Measurements from ENCODE around the gene TMEM139.

TMEM139 gene

GRCh38 chr7:143284591-143285469, at the start of gene TMEM139:
TMEM139 (plus strand) TSS chr7:143284958; CDS start chr7:143285958, 1,000 bp downstream.
- no peak within 1 kb of the TSS for H3K4me3 Mint-ChIP-seq
- H3K27ac Mint-ChIP-seq, result peak within 1 kb of the TSS; percentile 6
- peaks cover 45% of the 10 kb centered on the region for H3K4me1 Mint-ChIP-seq
- H3K36me3 Mint-ChIP-seq, result peaks cover 24% of the 10 kb centered on the region
- no peak for ATAC-seq
- DNase-seq (ENCODE audit: low spot score in 2 of 2), result no peak
- no peaks in the 10 kb centered on the region for H3K9me3 Mint-ChIP-seq

GRCh38 chr7:143235561-143235960, 49.2 kb upstream of the TMEM139 start:
- no peaks in the 10 kb centered on the region for H3K4me1 Mint-ChIP-seq
- no peaks in the 10 kb centered on the region for H3K36me3 Mint-ChIP-seq
- no peak for ATAC-seq
- no peak overlapping the region for H3K4me3 Mint-ChIP-seq
- no peak overlapping the region for H3K27ac Mint-ChIP-seq
- no peak for DNase-seq (ENCODE audit: low spot score in 2 of 2)
- peaks cover 20% of the 10 kb centered on the region for H3K9me3 Mint-ChIP-seq

- no peak overlapping the region for H3K27ac Mint-ChIP-seq
- no peak for DNase-seq (ENCODE audit: low spot score in 2 of 2)
- H3K36me3 Mint-ChIP-seq, result no peaks in the 10 kb centered on the region
These were observed 48.3 kb upstream of the TMEM139 start for GRCh38 chr7:143236408-143236990.

GRCh38 chr7:143237366-143237765, 47.4 kb upstream of the TMEM139 start:
- Mint-ChIP-seq H3K36me3 (no peaks in the 10 kb centered on the region), H3K4me3 (no peak overlapping the region), H3K27ac (no peak overlapping the region), H3K4me1 (no peaks in the 10 kb centered on the region), H3K9me3 (peaks cover 20% of the 10 kb centered on the region)
- DNase-seq (ENCODE audit: low spot score in 2 of 2) (no peak), ATAC-seq (no peak)

More at GRCh38 chr7:143236408-143236990, 48.3 kb upstream of the TMEM139 start:
- no peak overlapping the region for H3K4me3 Mint-ChIP-seq
- ATAC-seq, result no peak
- no peaks in the 10 kb centered on the region for H3K4me1 Mint-ChIP-seq
- peaks cover 20% of the 10 kb centered on the region for H3K9me3 Mint-ChIP-seq

- no peaks in the 10 kb centered on the region for H3K36me3 Mint-ChIP-seq
- DNase-seq (ENCODE audit: low spot score in 2 of 2), result no peak
- peaks cover 1% of the 10 kb centered on the region for H3K4me1 Mint-ChIP-seq
- ATAC-seq, result no peak
- H3K27ac Mint-ChIP-seq, result no peak overlapping the region
- H3K4me3 Mint-ChIP-seq, result no peak overlapping the region
- peaks cover 20% of the 10 kb centered on the region for H3K9me3 Mint-ChIP-seq
These were observed 46.3 kb upstream of the TMEM139 start for GRCh38 chr7:143238289-143238980.

- Mint-ChIP-seq H3K9me3 (peaks cover 20% of the 10 kb centered on the region), H3K36me3 (no peaks in the 10 kb centered on the region), H3K27ac (peak overlapping the region; percentile 70), H3K4me3 (peak overlapping the region; percentile 25), H3K4me1 (peaks cover 15% of the 10 kb centered on the region)
- no peak for DNase-seq (ENCODE audit: low spot score in 2 of 2)
- ATAC-seq, result no peak
These were observed 44.9 kb upstream of the TMEM139 start for GRCh38 chr7:143239813-143240212.

- ATAC-seq (peak; percentile 89), DNase-seq (ENCODE audit: low spot score in 2 of 2) (peak; percentile 39 to 77)
- Mint-ChIP-seq H3K9me3 (peaks cover 16% of the 10 kb centered on the region), H3K4me1 (peaks cover 21% of the 10 kb centered on the region), H3K36me3 (no peaks in the 10 kb centered on the region), H3K4me3 (peak overlapping the region; percentile 25), H3K27ac (peak overlapping the region; percentile 70)
These were observed 44.2 kb upstream of the TMEM139 start for GRCh38 chr7:143240291-143241168.

GRCh38 chr7:143242306-143242705, 42.5 kb upstream of the TMEM139 start:
- no peak for ATAC-seq
- Mint-ChIP-seq H3K4me3 (no peak overlapping the region), H3K9me3 (peaks cover 5% of the 10 kb centered on the region), H3K4me1 (peaks cover 37% of the 10 kb centered on the region), H3K36me3 (no peaks in the 10 kb centered on the region), H3K27ac (peak overlapping the region; percentile 24)
- no peak for DNase-seq (ENCODE audit: low spot score in 2 of 2)

GRCh38 chr7:143243111-143243510, 41.6 kb upstream of the TMEM139 start:
- Mint-ChIP-seq H3K9me3 (peaks cover 5% of the 10 kb centered on the region), H3K36me3 (no peaks in the 10 kb centered on the region)
- no peak for DNase-seq (ENCODE audit: low spot score in 2 of 2)

GRCh38 chr7:143243614-143244013, 41.1 kb upstream of the TMEM139 start:
- Mint-ChIP-seq H3K36me3 (no peaks in the 10 kb centered on the region), H3K9me3 (peaks cover 5% of the 10 kb centered on the region), H3K4me3 (peak overlapping the region; percentile 60), H3K4me1 (peaks cover 45% of the 10 kb centered on the region), H3K27ac (peak overlapping the region; percentile 90)
- peak in 1 of 2 donors; percentile 41 for DNase-seq (ENCODE audit: low spot score in 2 of 2)
- no peak for ATAC-seq

More at GRCh38 chr7:143243111-143243510, 41.6 kb upstream of the TMEM139 start:
- no peak for ATAC-seq
- peaks cover 42% of the 10 kb centered on the region for H3K4me1 Mint-ChIP-seq
- no peak overlapping the region for H3K4me3 Mint-ChIP-seq
- no peak overlapping the region for H3K27ac Mint-ChIP-seq

GRCh38 chr7:143244321-143244720, 40.4 kb upstream of the TMEM139 start:
- ATAC-seq (no peak), DNase-seq (ENCODE audit: low spot score in 2 of 2) (no peak)
- Mint-ChIP-seq H3K9me3 (peaks cover 5% of the 10 kb centered on the region), H3K27ac (peak overlapping the region; percentile 93), H3K4me3 (peak overlapping the region; percentile 60), H3K36me3 (no peaks in the 10 kb centered on the region), H3K4me1 (peaks cover 51% of the 10 kb centered on the region)

- Mint-ChIP-seq H3K4me3 (peak overlapping the region; percentile 60), H3K27ac (peak overlapping the region; percentile 93), H3K9me3 (peaks cover 10% of the 10 kb centered on the region), H3K36me3 (no peaks in the 10 kb centered on the region), H3K4me1 (peaks cover 59% of the 10 kb centered on the region)
- no peak for DNase-seq (ENCODE audit: low spot score in 2 of 2)
- peak; percentile 68 for ATAC-seq
These were observed 39.6 kb upstream of the TMEM139 start for GRCh38 chr7:143245123-143245522.

- ATAC-seq (no peak), DNase-seq (ENCODE audit: low spot score in 2 of 2) (no peak)
- peaks cover 10% of the 10 kb centered on the region for H3K9me3 Mint-ChIP-seq
- no peak overlapping the region for H3K4me3 Mint-ChIP-seq
- peak overlapping the region; percentile 63 for H3K27ac Mint-ChIP-seq
- peaks cover 7% of the 10 kb centered on the region for H3K36me3 Mint-ChIP-seq
- H3K4me1 Mint-ChIP-seq, result peaks cover 80% of the 10 kb centered on the region
These were observed 37.4 kb upstream of the TMEM139 start for GRCh38 chr7:143247372-143247771.

- no peak for DNase-seq (ENCODE audit: low spot score in 2 of 2)
- Mint-ChIP-seq H3K9me3 (peaks cover 15% of the 10 kb centered on the region), H3K4me3 (no peak overlapping the region), H3K36me3 (peaks cover 7% of the 10 kb centered on the region), H3K4me1 (peaks cover 79% of the 10 kb centered on the region), H3K27ac (no peak overlapping the region)
- ATAC-seq, result no peak
These were observed 35.9 kb upstream of the TMEM139 start for GRCh38 chr7:143248761-143249354.

All from stimulated activated effector memory CD8-positive, alpha-beta T cell treated with anti-CD3 and anti-CD28 coated beads, Interleukin-12 subunit alpha, Interleukin-12 subunit beta, amount 100 ng/mL, for 72 hours (primary cell).